DMS 273 treated with DMSO at 0.1 percent for 48 hours (cell line): ENCODE data around the gene FOXN3.

Source experiments
- DNase-seq: peaks from one replicate; lab custom pipeline; 2025; lab: John Stamatoyannopoulos, UW

Gene FOXN3

GRCh38 chr14:89417091-89417464 lies at the start of gene FOXN3:
Gene FOXN3 (minus strand): TSS chr14:89417233. CDS start chr14:89412476, 4,757 bp downstream.
- DNase-seq: peak; percentile 70

GRCh38 chr14:89466484-89466883 lies 49.5 kb upstream of the FOXN3 start:
- no peak for DNase-seq

GRCh38 chr14:89465876-89466275 lies 48.8 kb upstream of the FOXN3 start:
- DNase-seq: no peak

- no peak for DNase-seq
Observed at GRCh38 chr14:89461256-89461655, 44.2 kb upstream of the FOXN3 start.

- DNase-seq: no peak
Observed at GRCh38 chr14:89458713-89459420, 41.8 kb upstream of the FOXN3 start.

- no peak for DNase-seq
Observed at GRCh38 chr14:89457007-89457406, 40.0 kb upstream of the FOXN3 start.

GRCh38 chr14:89455412-89455811 lies 38.4 kb upstream of the FOXN3 start:
- no peak for DNase-seq

GRCh38 chr14:89454996-89455395 lies 38.0 kb upstream of the FOXN3 start:
- DNase-seq: no peak

- DNase-seq: no peak
Observed at GRCh38 chr14:89452281-89452680, 35.2 kb upstream of the FOXN3 start.

- no peak for DNase-seq
Observed at GRCh38 chr14:89451229-89451628, 34.2 kb upstream of the FOXN3 start.

GRCh38 chr14:89447182-89447944 lies 30.3 kb upstream of the FOXN3 start:
- no peak for DNase-seq

- no peak for DNase-seq
Observed at GRCh38 chr14:89445273-89445973, 28.4 kb upstream of the FOXN3 start.

- DNase-seq: no peak
Observed at GRCh38 chr14:89444516-89445125, 27.6 kb upstream of the FOXN3 start.

GRCh38 chr14:89444044-89444443 lies 27.0 kb upstream of the FOXN3 start:
- no peak for DNase-seq

- no peak for DNase-seq
Observed at GRCh38 chr14:89443042-89443629, 26.1 kb upstream of the FOXN3 start.

GRCh38 chr14:89442280-89442679 lies 25.2 kb upstream of the FOXN3 start:
- no peak for DNase-seq

GRCh38 chr14:89440986-89441909 lies 24.2 kb upstream of the FOXN3 start:
- no peak for DNase-seq

GRCh38 chr14:89435892-89436656 lies 19.0 kb upstream of the FOXN3 start:
- DNase-seq: no peak

GRCh38 chr14:89435492-89435891 lies 18.5 kb upstream of the FOXN3 start:
- no peak for DNase-seq

- DNase-seq: no peak
Observed at GRCh38 chr14:89432226-89432625, 15.2 kb upstream of the FOXN3 start.
